Activated naive CD8-positive, alpha-beta T cell treated with anti-CD3 and anti-CD28 coated beads, Interleukin-2, amount 10 ng/mL, durations not matched to agents 7 days and 5 days (primary cell): ENCODE measurements around the gene RCOR1. TPM values are rescaled to one million over a fixed set of nuclear protein-coding genes. Genes with fewer than 3 reads are reported as not detected.
"Not testable (repeated sequence)": the region's sequence is repeated elsewhere in the genome, so short reads cannot be mapped to it uniquely, and the experiment has no call there.

ENCODE experiments used
- ATAC-seq: fragments of 150-1000 bp; cut with Tn5 transposase; one replicate; pipeline ENCODE4 v1.10.0; 2021; ENCODE audit warnings: low read depth, moderate library complexity
- POLR2A ChIA-PET: fragments of 350-600 bp; sonication (Branson Sonifier 250); formaldehyde crosslinking; loops from one replicate; lab custom pipeline; 2021; ENCODE audit warnings: antibody characterized with exemption; lab: Charles Lee
- DNase-seq: peaks from one replicate; pipeline ENCODE4 v3.0.0; 2021
- H3K27ac Mint-ChIP-seq: one replicate; pipeline ENCODE4 v1.8.0; 2022; ENCODE audit warnings: mild to moderate bottlenecking, mixed read lengths
- H3K27me3 Mint-ChIP-seq: one replicate; pipeline ENCODE4 v1.8.0; 2022; ENCODE audit warnings: mild to moderate bottlenecking, moderate library complexity, mixed read lengths
- H3K36me3 Mint-ChIP-seq: one replicate; pipeline ENCODE4 v1.8.0; 2021; ENCODE audit warnings: mild to moderate bottlenecking, mixed read lengths
- H3K4me1 Mint-ChIP-seq: one replicate; pipeline ENCODE4 v1.8.0; 2021; ENCODE audit warnings: mixed read lengths
- H3K4me3 Mint-ChIP-seq: one replicate; pipeline ENCODE4 v1.8.0; 2022; ENCODE audit warnings: mild to moderate bottlenecking, moderate library complexity, mixed read lengths
- H3K9me3 Mint-ChIP-seq: one replicate; pipeline ENCODE4 v1.8.0; 2021; ENCODE audit warnings: mixed read lengths
- total RNA-seq, 2 experiments: library from RNA; stranded (reverse); gene quantifications; one replicate each; pipeline ENCODE4 v1.2.3, GENCODE V29; 2021

RCOR1 gene
- total RNA-seq: 10 to 100 TPM; 21.7 to 24.3 TPM

GRCh38 chr14:102591944-102592762 lies at the start of gene RCOR1:
RCOR1 (plus strand) TSS chr14:102592649; CDS start chr14:102592887, 238 bp downstream.
- POLR2A ChIA-PET: interaction anchor here (0.8 to 2.0 kb wide), 5 partner anchors 15 to 69 kb away, joined by 3 to 19 read pairs (median 7); no protein-coding TSS in a partner anchor
- H3K4me1 Mint-ChIP-seq: peaks cover 17% of the 10 kb centered on the region

GRCh38 chr14:102544046-102544746 lies 48.3 kb upstream of the RCOR1 start:
- ATAC-seq: no peak
- Mint-ChIP-seq H3K9me3 (no peaks in the 10 kb centered on the region), H3K36me3 (no peaks in the 10 kb centered on the region), H3K4me1 (peaks cover 3% of the 10 kb centered on the region), H3K4me3 (peak overlapping the region; percentile 19), H3K27ac (no peak overlapping the region), H3K27me3 (peaks cover 43% of the 10 kb centered on the region)
- POLR2A ChIA-PET: no interaction called here
- DNase-seq: no peak

More at GRCh38 chr14:102591944-102592762, at the start of gene RCOR1:
- peaks cover 2% of the 10 kb centered on the region for H3K36me3 Mint-ChIP-seq
- DNase-seq (peak; percentile 97), ATAC-seq (peak; percentile 86)
- H3K9me3 Mint-ChIP-seq: no peaks in the 10 kb centered on the region
- peaks cover 8% of the 10 kb centered on the region for H3K27me3 Mint-ChIP-seq
- peak within 1 kb of the TSS; percentile 96 for H3K4me3 Mint-ChIP-seq
- peak within 1 kb of the TSS; percentile 98 for H3K27ac Mint-ChIP-seq

- Mint-ChIP-seq H3K9me3 (no peaks in the 10 kb centered on the region), H3K27me3 (peaks cover 43% of the 10 kb centered on the region), H3K36me3 (no peaks in the 10 kb centered on the region), H3K4me1 (peaks cover 3% of the 10 kb centered on the region), H3K4me3 (peak overlapping the region; percentile 61), H3K27ac (no peak overlapping the region)
- POLR2A ChIA-PET: no interaction called here
- DNase-seq (peak; percentile 54), ATAC-seq (peak; percentile 62)
These were observed 47.5 kb upstream of the RCOR1 start for GRCh38 chr14:102544747-102545460.

GRCh38 chr14:102545461-102546265 lies 46.8 kb upstream of the RCOR1 start:
- H3K27ac Mint-ChIP-seq: no peak overlapping the region
- no peaks in the 10 kb centered on the region for H3K36me3 Mint-ChIP-seq
- peak overlapping the region; percentile 61 for H3K4me3 Mint-ChIP-seq
- POLR2A ChIA-PET: no interaction called here
- H3K9me3 Mint-ChIP-seq: no peaks in the 10 kb centered on the region
- H3K4me1 Mint-ChIP-seq: peaks cover 3% of the 10 kb centered on the region
- peaks cover 46% of the 10 kb centered on the region for H3K27me3 Mint-ChIP-seq
- DNase-seq (no peak), ATAC-seq (no peak)

DNA sequence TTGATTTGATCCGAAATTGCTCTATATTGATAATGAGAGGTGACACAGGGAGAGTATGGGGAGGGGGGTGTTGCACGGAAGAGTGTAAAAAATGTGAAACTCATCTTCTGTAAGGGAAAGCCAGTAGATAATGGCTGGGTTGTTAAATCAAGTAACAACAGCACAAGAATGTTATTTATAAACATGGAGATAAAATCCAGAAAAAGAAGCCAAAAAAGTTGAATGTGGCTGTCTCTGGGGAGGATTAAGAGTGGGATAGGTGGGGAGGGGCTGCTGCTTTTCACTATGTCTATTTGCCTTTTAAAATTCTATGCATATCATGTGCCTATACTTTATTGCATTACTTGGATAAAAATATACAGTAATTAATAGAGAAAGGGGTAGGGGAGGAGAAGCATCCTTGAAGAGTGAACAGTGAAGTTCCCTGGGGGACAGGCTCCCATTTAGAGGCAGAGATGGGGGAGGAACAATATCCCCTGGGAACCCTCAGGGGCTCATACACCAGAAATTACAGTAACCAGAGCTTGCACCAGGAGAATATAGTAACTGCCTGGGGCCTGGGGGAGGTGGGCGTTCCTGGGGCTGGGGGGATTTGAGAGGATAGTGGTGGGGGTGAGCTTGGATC lies 43.7 kb upstream of the RCOR1 start:
- H3K9me3 Mint-ChIP-seq: no peaks in the 10 kb centered on the region
- DNase-seq (no peak), ATAC-seq (no peak)
- no peak overlapping the region for H3K4me3 Mint-ChIP-seq
- H3K4me1 Mint-ChIP-seq: peaks cover 3% of the 10 kb centered on the region
- H3K36me3 Mint-ChIP-seq: no peaks in the 10 kb centered on the region
- POLR2A ChIA-PET: no interaction called here
- peaks cover 42% of the 10 kb centered on the region for H3K27me3 Mint-ChIP-seq
- H3K27ac Mint-ChIP-seq: no peak overlapping the region

GRCh38 chr14:102550927-102551401 lies 41.5 kb upstream of the RCOR1 start:
- POLR2A ChIA-PET, H3K4me1 Mint-ChIP-seq, H3K4me3 Mint-ChIP-seq: not testable (repeated sequence)

GRCh38 chr14:102551995-102552705 lies 40.3 kb upstream of the RCOR1 start:
- ATAC-seq: no peak
- POLR2A ChIA-PET: no interaction called here
- H3K4me1 Mint-ChIP-seq: no peaks in the 10 kb centered on the region

More at GRCh38 chr14:102550927-102551401, 41.5 kb upstream of the RCOR1 start:
- not testable (repeated sequence) for H3K27ac Mint-ChIP-seq, ATAC-seq, DNase-seq, H3K36me3 Mint-ChIP-seq, H3K9me3 Mint-ChIP-seq
- peaks cover 28% of the 10 kb centered on the region for H3K27me3 Mint-ChIP-seq

DNA sequence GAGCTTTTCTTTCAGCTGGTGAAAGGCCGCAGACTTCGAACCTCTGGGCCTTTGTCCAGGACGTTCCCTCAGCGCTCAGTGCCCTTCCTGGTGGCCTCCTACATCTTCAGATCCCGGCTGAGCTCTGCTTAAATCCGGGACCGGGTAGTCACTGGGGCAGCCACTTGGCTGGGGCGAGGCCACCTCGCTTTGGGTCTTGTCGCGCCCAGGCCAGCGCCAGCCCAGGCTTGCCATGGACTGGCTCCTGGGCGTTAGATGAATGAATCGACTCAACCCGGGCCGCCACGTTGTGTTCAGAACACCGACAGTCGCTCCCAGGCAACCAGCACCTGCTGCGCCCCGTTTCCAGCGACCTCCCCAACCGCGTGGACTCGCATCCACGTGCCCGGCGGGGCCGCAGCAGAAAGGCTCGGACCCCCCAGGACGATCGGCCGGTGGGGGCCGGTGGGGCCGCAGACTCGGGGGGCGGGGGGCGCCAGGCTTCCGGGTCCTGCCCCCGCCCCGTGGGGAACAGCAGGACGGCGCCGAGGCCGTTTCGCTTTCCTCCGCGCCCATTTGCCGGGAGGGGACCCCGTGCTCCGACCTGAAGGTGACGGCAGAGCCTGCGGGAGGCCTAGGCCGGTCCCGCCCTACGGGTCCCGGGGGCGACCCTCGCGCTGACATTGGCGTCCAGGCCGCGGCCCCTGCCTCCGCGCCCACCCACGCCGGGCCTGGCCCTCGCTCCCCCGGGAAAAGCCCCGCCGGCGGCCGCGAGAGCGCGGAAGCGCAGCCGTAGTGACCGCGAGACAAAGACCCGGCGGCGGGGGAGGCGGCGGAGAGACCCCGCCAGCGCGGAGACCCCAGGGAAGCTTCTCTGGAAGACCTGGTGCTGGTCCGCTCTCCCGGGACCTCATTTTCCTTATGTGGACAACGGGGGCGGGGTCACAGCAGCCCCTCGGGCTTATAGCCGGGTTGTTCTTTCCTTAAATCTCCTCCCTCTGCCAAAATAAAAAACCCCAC lies 37.3 kb upstream of the RCOR1 start:
- H3K4me3 Mint-ChIP-seq: peak overlapping the region; percentile 76
- ATAC-seq (peak; percentile 89), DNase-seq (peak; percentile 79)
- no peaks in the 10 kb centered on the region for H3K9me3 Mint-ChIP-seq
- H3K36me3 Mint-ChIP-seq: no peaks in the 10 kb centered on the region
- POLR2A ChIA-PET: interaction anchor here (0.6 to 1.7 kb wide), 5 partner anchors 12 to 342 kb away, joined by 3 to 7 read pairs (median 6); no protein-coding TSS in a partner anchor
- H3K27me3 Mint-ChIP-seq: peaks cover 3% of the 10 kb centered on the region
- H3K27ac Mint-ChIP-seq: peak overlapping the region; percentile 70
- H3K4me1 Mint-ChIP-seq: no peaks in the 10 kb centered on the region

More at GRCh38 chr14:102551995-102552705, 40.3 kb upstream of the RCOR1 start:
- Mint-ChIP-seq H3K27me3 (peaks cover 16% of the 10 kb centered on the region), H3K36me3 (no peaks in the 10 kb centered on the region), H3K4me3 (no peak overlapping the region), H3K9me3 (no peaks in the 10 kb centered on the region), H3K27ac (no peak overlapping the region)
- DNase-seq: no peak

DNA sequence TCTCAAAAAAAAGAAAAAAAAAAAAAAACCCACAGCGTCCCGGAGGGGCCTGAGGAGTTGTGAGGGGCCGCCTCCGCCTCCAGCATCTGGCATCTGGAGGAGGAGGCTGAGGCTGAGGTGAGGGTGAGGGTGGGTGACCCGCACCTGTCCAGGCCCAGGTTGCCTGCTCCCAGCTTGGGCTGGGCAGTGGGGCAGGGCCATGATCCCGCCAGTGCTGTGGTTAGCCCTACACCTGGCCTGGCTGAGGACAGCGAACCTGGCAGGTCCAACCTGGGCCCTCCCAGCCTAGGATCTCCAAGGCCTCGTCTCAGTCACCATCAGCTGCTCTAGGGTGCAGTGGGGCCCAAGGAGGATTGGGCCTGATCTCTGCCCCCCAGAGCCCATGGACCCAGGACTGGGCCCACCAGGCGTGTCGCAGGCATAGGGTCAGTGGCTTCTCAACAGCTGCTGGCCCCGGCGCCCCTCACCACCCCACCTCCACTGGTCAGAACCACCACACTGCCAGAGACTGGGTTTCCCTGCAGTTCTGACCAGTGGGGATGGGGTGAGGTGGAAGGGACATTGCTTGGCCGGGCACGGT lies 36.3 kb upstream of the RCOR1 start:
- H3K36me3 Mint-ChIP-seq: no peaks in the 10 kb centered on the region
- ATAC-seq (no peak), DNase-seq (no peak)
- no peak overlapping the region for H3K4me3 Mint-ChIP-seq
- POLR2A ChIA-PET: interaction anchor here (0.7 to 0.8 kb wide), 2 partner anchors 11 to 21 kb away, joined by 3 to 6 read pairs; no protein-coding TSS in a partner anchor
- H3K9me3 Mint-ChIP-seq: no peaks in the 10 kb centered on the region
- no peak overlapping the region for H3K27ac Mint-ChIP-seq
- no peaks in the 10 kb centered on the region for H3K27me3 Mint-ChIP-seq
- H3K4me1 Mint-ChIP-seq: no peaks in the 10 kb centered on the region

DNA sequence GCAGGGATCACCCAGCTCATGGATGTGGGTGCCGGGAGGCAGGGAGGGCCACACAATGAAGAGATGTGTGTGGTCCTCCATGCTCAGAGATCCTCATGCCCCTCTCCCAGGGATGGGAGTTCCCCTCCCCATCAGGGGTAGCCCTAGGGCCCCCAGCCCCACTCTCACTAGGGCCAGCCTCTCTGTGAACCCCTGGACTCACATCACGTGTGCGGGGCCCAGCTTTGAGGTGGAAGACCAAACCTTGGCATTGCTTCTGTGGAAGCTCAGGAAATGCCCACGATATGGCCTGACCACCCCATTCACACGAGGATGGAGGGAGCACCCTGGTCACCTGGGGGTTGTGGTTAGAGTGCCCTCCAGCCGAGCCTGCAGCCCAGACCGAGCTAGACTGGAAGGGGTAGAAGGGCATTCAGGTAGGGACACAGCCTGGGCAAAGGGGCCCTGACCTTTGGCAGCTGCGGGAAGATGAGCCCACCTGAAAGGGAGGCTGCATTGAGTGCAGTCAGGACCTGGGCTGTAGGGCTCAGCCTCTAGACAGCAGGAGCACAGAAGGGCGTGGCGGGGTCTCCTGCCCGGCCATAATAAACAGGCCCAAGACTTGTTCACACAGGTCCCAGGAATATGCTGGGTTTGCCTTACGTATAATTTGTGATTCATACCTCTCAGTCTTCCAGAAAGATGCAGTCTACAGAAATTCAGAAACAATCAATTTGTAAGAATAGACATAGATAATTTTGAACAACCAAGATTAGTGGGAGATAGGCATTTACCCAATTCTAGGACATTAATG lies 34.8 kb upstream of the RCOR1 start:
- H3K27ac Mint-ChIP-seq: no peak overlapping the region
- ATAC-seq: no peak

More for the DNA sequence above, 34.8 kb upstream of the RCOR1 start:
- Mint-ChIP-seq H3K4me1 (no peaks in the 10 kb centered on the region), H3K27me3 (no peaks in the 10 kb centered on the region), H3K4me3 (no peak overlapping the region), H3K9me3 (no peaks in the 10 kb centered on the region), H3K36me3 (no peaks in the 10 kb centered on the region)
- no peak for DNase-seq
- POLR2A ChIA-PET: no interaction called here
